HepG2 (cell line): Measurements from ENCODE around the gene SORBS2. TPM values are rescaled to one million over a fixed set of nuclear protein-coding genes. Genes with fewer than 3 reads are reported as not detected.

Source experiments
- CEBPB ChIP-seq: IDR thresholded peaks from 2 replicates; pipeline ENCODE4 v1.6.1; 2011; ENCODE audit warnings: low read depth, low read length, improper control_type of control experiment, borderline replicate concordance
- CREM ChIP-seq, 2 experiments: sonication (generic) in 1 of 2; formaldehyde crosslinking in 1 of 2; IDR thresholded peaks; 2 replicates each; pipeline versions ENCODE4 v1.4.0 to v1.6.1; 2016 to 2020; ENCODE audit warnings: antibody characterized with exemption in 1 of 2, mild to moderate bottlenecking in 1 of 2, missing genetic modification reagents in 1 of 2
- ELF4 ChIP-seq: sonication (generic); formaldehyde crosslinking; IDR thresholded peaks from 2 replicates; pipeline ENCODE4 v1.5.0; 2020; ENCODE audit warnings: missing genetic modification reagents, mild to moderate bottlenecking, moderate library complexity, borderline replicate concordance
- EP300 ChIP-seq, 3 experiments: sonication (generic) in 1 of 3; formaldehyde crosslinking in 1 of 3; IDR thresholded peaks; 2 replicates each; pipeline versions ENCODE4 v1.5.1 to v1.6.1; 2011 to 2020; ENCODE audit warnings: low read depth in 2 of 3, low read length in 2 of 3, borderline replicate concordance in 1 of 3, improper control_type of control experiment in 1 of 3, mild to moderate bottlenecking in 1 of 3, missing genetic modification reagents in 1 of 3, moderate library complexity in 1 of 3
- FOXA1 ChIP-seq, 2 experiments: fragments of 450-650 bp in 1 of 2; sonication (generic) in 1 of 2; formaldehyde crosslinking in 1 of 2; IDR thresholded peaks; 2 replicates each; pipeline versions ENCODE4 v1.4.0 to v1.6.1; 2016 to 2020; ENCODE audit warnings: missing genetic modification reagents in 1 of 2
- KLF12 ChIP-seq: sonication (generic); formaldehyde crosslinking; IDR thresholded peaks from 2 replicates; pipeline ENCODE4 v1.4.0; 2020; ENCODE audit warnings: missing genetic modification reagents, borderline replicate concordance
- PHF5A ChIP-seq: IDR thresholded peaks from one replicate; pipeline ENCODE4 v1.6.1; 2018; ENCODE audit warnings: low read depth, missing genetic modification reagents; ENCODE audit not compliant: unreplicated experiment
- PPARG ChIP-seq: conservative IDR thresholded peaks from 2 replicates; pipeline ENCODE4 v1.6.1; 2016; ENCODE audit warnings: missing biosample characterization, missing genetic modification reagents
- RCOR2 ChIP-seq: IDR thresholded peaks from 2 replicates; pipeline ENCODE4 v1.6.1; 2016; ENCODE audit warnings: missing biosample characterization, missing genetic modification reagents
- SP140L ChIP-seq: sonication (generic); formaldehyde crosslinking; IDR thresholded peaks from 2 replicates; pipeline ENCODE4 v1.4.0; 2020; ENCODE audit warnings: missing genetic modification reagents, borderline replicate concordance
- ZKSCAN8 ChIP-seq: IDR thresholded peaks from 2 replicates; pipeline ENCODE4 v1.6.1; 2016; ENCODE audit warnings: borderline replicate concordance, missing genetic modification reagents, missing compliant biosample characterization
- ZNF557 ChIP-seq: sonication (generic); formaldehyde crosslinking; IDR thresholded peaks from 2 replicates; pipeline ENCODE4 v1.4.0; 2020; ENCODE audit warnings: missing genetic modification reagents
- ZNF605 ChIP-seq: sonication (generic); formaldehyde crosslinking; IDR thresholded peaks from 2 replicates; pipeline ENCODE4 v1.8.0; 2022; ENCODE audit warnings: mild to moderate bottlenecking, missing genetic modification reagents
- polyA plus RNA-seq, 8 experiments: library from polyadenylated mRNA; depleted of rRNA in 3 of 8; stranded (reverse) in 7 of 8; unstranded in 1 of 8; fragments of >200 nt; fragmentation: Illumina TruSeq in 4 of 8; extraction: Trizol in 4 of 8; gene quantifications; 2 replicates each; pipeline versions ENCODE4 v1.2.1 to v1.2.3, GENCODE V29; 2011 to 2016; ENCODE audit warnings: low read depth in 4 of 8, missing spikeins in 1 of 8, mixed read lengths in 1 of 8; ENCODE audit not compliant: insufficient read depth in 1 of 8
- total RNA-seq, 5 experiments: library from RNA; depleted of rRNA; stranded (reverse); fragments of >200 nt; fragmentation: Illumina TruSeq; extraction: Trizol; gene quantifications; 2 replicates each; pipeline ENCODE4 v1.2.3, GENCODE V29; 2016; ENCODE audit warnings: low read depth in 1 of 5
- TF ChIP-seq, protein P1 (sequence below): sonication (generic); formaldehyde crosslinking; IDR thresholded peaks from 2 replicates; pipeline ENCODE4 v1.4.0; 2020; ENCODE audit warnings: missing genetic modification reagents, borderline replicate concordance
- TF ChIP-seq, protein P2 (sequence below): sonication (generic); formaldehyde crosslinking; IDR thresholded peaks from 2 replicates; pipeline ENCODE4 v1.5.0; 2020; ENCODE audit warnings: mild to moderate bottlenecking, missing genetic modification reagents, borderline replicate concordance
- TF ChIP-seq, protein P3 (sequence below): sonication (generic); formaldehyde crosslinking; IDR thresholded peaks from 2 replicates; pipeline ENCODE4 v1.5.0; 2020; ENCODE audit warnings: mild to moderate bottlenecking, missing genetic modification reagents
- TF ChIP-seq, protein P4 (sequence below): sonication (generic); formaldehyde crosslinking; IDR thresholded peaks from 2 replicates; pipeline ENCODE4 v1.4.0; 2020; ENCODE audit warnings: missing genetic modification reagents, borderline replicate concordance

The SORBS2 gene
- total and polyA plus RNA-seq, 2 of the 13 experiments (the other 11 are each of a cell fraction or from before 2014, with no cell fraction given), result 25.0 to 80.5 TPM

DNA sequence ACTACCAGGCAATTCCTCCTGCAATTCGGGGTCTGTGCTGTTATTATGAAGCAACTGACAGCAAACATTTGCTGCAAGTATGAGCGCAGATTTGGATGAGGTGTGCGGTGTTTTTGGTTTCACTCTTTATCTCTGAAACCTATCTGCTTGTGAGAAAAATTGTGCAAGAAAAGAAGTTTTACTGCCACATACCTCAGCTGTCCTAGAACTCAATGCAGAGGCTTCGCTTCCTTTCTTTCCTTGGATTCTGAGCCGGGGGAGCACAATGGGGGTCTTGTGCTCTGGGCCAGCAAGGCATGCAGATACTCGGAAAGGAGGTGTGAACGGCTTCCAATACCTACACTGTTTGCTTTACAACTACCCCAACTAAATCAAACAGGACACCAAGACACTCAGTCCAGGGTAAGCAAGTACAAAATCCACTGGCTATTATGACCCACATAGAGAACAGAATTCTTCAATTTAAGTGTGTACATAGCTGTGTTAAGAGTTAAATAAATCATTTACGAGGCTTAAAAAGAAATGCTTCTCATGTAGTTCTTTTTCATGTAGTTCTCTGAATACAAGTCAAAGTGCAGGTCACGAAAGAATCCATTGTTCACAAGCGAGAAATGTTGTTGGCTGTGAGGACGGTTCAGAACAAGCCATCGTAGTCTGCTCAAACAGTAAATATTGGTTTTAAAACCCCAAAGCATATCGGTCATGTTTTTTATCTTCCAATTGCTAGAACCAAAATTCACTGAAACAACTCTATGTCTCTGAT is 1.1 kb downstream of the SORBS2 start (continued):
- peak; percentile 44; the same call in 1 of the 2 replicates for TF ChIP-seq KLF12 (CRISPR knock-in tag)
- TF ChIP-seq, protein P1, sequence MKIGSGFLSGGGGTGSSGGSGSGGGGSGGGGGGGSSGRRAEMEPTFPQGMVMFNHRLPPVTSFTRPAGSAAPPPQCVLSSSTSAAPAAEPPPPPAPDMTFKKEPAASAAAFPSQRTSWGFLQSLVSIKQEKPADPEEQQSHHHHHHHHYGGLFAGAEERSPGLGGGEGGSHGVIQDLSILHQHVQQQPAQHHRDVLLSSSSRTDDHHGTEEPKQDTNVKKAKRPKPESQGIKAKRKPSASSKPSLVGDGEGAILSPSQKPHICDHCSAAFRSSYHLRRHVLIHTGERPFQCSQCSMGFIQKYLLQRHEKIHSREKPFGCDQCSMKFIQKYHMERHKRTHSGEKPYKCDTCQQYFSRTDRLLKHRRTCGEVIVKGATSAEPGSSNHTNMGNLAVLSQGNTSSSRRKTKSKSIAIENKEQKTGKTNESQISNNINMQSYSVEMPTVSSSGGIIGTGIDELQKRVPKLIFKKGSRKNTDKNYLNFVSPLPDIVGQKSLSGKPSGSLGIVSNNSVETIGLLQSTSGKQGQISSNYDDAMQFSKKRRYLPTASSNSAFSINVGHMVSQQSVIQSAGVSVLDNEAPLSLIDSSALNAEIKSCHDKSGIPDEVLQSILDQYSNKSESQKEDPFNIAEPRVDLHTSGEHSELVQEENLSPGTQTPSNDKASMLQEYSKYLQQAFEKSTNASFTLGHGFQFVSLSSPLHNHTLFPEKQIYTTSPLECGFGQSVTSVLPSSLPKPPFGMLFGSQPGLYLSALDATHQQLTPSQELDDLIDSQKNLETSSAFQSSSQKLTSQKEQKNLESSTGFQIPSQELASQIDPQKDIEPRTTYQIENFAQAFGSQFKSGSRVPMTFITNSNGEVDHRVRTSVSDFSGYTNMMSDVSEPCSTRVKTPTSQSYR (CRISPR knock-in tag), result peak; percentile 24; the same call in 1 of the 2 replicates
- TF ChIP-seq EP300 (IDR thresholded peaks at IDR 0.05; ENCODE audit: low read depth in 2 of 2, low read length in 2 of 2), result peak; percentile 25 to 78; a peak in 3 of 4 replicates
- TF ChIP-seq EP300 (CRISPR knock-in tag; IDR thresholded peaks at IDR 0.05; ENCODE audit: borderline replicate concordance), result peak; percentile 85
- TF ChIP-seq RCOR2 (CRISPR knock-in tag), result peak; percentile 50
- TF ChIP-seq CEBPB, result peak; percentile 65
- TF ChIP-seq, protein P2, sequence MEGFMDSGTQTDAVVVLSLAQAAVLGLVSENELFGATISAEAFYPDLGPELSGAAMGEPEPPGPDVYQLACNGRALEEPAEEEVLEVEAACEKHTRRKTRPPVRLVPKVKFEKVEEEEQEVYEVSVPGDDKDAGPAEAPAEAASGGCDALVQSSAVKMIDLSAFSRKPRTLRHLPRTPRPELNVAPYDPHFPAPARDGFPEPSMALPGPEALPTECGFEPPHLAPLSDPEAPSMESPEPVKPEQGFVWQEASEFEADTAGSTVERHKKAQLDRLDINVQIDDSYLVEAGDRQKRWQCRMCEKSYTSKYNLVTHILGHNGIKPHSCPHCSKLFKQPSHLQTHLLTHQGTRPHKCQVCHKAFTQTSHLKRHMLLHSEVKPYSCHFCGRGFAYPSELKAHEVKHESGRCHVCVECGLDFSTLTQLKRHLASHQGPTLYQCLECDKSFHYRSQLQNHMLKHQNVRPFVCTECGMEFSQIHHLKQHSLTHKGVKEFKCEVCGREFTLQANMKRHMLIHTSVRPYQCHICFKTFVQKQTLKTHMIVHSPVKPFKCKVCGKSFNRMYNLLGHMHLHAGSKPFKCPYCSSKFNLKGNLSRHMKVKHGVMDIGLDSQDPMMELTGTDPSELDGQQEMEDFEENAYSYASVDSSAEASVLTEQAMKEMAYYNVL (CRISPR knock-in tag), result 0 out of 2 replicates have a peak, but pooled peaks have one; percentile 43
- TF ChIP-seq, protein P3, sequence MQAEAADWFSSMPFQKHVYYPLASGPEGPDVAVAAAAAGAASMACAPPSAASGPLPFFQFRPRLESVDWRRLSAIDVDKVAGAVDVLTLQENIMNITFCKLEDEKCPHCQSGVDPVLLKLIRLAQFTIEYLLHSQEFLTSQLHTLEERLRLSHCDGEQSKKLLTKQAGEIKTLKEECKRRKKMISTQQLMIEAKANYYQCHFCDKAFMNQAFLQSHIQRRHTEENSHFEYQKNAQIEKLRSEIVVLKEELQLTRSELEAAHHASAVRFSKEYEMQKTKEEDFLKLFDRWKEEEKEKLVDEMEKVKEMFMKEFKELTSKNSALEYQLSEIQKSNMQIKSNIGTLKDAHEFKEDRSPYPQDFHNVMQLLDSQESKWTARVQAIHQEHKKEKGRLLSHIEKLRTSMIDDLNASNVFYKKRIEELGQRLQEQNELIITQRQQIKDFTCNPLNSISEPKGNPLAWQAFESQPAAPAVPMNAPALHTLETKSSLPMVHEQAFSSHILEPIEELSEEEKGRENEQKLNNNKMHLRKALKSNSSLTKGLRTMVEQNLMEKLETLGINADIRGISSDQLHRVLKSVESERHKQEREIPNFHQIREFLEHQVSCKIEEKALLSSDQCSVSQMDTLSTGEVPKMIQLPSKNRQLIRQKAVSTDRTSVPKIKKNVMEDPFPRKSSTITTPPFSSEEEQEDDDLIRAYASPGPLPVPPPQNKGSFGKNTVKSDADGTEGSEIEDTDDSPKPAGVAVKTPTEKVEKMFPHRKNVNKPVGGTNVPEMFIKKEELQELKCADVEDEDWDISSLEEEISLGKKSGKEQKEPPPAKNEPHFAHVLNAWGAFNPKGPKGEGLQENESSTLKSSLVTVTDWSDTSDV (CRISPR knock-in tag), result no peak
- peak; percentile 93 for TF ChIP-seq CREM (IDR thresholded peaks at IDR 0.05)
- TF ChIP-seq CREM (CRISPR knock-in tag; IDR thresholded peaks at IDR 0.05), result no peak
- TF ChIP-seq PHF5A (CRISPR knock-in tag), result no peak
- no peak for TF ChIP-seq SP140L (CRISPR knock-in tag)
- TF ChIP-seq ELF4 (CRISPR knock-in tag), result no peak
- TF ChIP-seq ZNF557 (CRISPR knock-in tag), result peak; percentile 62; the same call in 1 of the 2 replicates
- TF ChIP-seq, protein P4, sequence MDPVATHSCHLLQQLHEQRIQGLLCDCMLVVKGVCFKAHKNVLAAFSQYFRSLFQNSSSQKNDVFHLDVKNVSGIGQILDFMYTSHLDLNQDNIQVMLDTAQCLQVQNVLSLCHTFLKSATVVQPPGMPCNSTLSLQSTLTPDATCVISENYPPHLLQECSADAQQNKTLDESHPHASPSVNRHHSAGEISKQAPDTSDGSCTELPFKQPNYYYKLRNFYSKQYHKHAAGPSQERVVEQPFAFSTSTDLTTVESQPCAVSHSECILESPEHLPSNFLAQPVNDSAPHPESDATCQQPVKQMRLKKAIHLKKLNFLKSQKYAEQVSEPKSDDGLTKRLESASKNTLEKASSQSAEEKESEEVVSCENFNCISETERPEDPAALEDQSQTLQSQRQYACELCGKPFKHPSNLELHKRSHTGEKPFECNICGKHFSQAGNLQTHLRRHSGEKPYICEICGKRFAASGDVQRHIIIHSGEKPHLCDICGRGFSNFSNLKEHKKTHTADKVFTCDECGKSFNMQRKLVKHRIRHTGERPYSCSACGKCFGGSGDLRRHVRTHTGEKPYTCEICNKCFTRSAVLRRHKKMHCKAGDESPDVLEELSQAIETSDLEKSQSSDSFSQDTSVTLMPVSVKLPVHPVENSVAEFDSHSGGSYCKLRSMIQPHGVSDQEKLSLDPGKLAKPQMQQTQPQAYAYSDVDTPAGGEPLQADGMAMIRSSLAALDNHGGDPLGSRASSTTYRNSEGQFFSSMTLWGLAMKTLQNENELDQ (CRISPR knock-in tag), result peak; percentile 86; the same call in 1 of the 2 replicates
- TF ChIP-seq PPARG (CRISPR knock-in tag), result peak; percentile 72
- peak; percentile 56 for TF ChIP-seq FOXA1 (IDR thresholded peaks at IDR 0.05)
- peak; percentile 78 for TF ChIP-seq FOXA1 (CRISPR knock-in tag; IDR thresholded peaks at IDR 0.05)
- 0 out of 2 replicates have a peak, but pooled peaks have one; percentile 52 for TF ChIP-seq ZNF605
- 0 out of 2 replicates have a peak, but pooled peaks have one; percentile 31 for TF ChIP-seq ZKSCAN8 (CRISPR knock-in tag)
